GM18951 (cell line): ENCODE measurements around the gene ZNF766.
"Not testable (repeated sequence)": the region's sequence is repeated elsewhere in the genome, so short reads cannot be mapped to it uniquely, and the experiment has no call there.

Experiments used
- POLR2A ChIP-seq: IDR thresholded peaks from 4 replicates; pipeline ENCODE4 v1.6.1; 2011; ENCODE audit warnings: mild to moderate bottlenecking; ENCODE audit not compliant: insufficient read length, insufficient read depth; ENCODE audit errors: extremely low read depth
- in situ Hi-C: fragments of 300-500 bp; cut with MboI; formaldehyde crosslinking; loops from one replicate; pipeline ENCODE4 v1.12.0; 2022; ENCODE audit warnings: low sequenced_read_pairs, mixed read lengths, inconsistent platforms; ENCODE audit not compliant: unreplicated experiment

The ZNF766 gene

DNA sequence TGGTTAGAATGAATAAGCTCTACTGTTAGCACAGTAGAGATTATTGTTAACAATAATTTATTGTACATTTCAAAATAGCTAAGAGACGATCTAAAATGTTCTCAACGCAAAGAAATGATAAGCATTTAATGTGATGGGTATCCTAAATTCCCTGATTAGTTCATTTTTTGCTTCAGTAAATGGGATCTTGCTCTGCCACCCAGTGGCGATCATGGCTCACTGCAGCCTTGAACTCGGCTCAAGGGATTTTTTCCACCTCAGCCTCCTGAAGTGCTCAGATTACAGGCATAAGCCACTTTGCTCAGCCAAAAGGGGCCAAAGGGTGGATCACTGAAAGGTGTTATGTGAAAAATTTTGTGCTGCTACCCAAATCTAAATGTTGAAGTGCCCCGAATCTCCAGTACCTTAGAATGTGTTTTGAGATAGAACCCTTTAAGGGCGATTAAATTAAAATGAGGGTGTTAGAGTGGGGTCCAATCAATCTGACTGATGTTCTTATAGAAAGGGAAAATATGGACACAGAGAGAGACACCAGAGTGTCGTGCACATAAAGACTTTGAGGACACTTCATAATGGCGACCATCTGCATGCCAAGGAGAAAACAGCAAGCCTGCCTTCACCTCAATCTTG, 31.5 kb upstream of the ZNF766 start:
- in situ Hi-C loops: no loop called here
- no peak for TF ChIP-seq POLR2A

DNA sequence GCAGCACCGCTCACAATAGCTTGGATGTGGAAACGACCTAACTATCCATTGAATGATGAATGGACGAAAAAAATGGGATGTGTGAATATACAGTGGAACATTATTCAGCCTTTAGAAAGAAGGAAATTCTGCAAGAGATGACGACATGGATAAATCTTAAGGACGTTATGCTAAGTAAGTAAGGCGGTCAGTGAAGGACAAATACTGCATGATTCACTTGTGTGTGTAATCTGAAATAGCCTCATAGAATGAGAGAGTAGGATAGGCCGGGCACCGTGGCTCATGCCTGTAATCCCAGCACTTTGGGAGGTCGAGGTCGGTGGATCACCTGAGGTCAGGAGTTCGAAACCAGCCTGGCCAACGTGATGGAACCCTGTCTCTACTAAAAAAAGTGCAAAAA, 25.4 kb upstream of the ZNF766 start:
- no peak for TF ChIP-seq POLR2A

DNA sequence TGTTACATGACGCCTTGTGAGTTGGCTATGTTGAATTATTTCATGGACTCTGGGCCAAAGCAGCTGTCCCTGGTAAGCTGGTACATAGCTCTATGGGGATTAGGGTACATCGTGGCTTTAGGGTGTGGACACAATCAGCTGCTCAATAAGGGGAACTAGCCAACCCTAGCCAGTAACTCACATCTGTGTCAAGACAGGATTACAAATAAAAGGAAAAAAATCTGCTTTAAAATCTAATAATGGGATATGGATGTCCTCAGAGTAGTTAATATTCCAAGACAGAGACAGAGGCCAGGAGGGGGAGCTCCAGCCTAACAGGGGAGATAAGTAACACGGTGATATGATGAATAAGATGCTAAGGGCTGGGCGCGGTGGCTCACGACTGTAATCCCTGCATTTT, 21.1 kb upstream of the ZNF766 start:
- TF ChIP-seq POLR2A: no peak
- in situ Hi-C loops: no loop called here

More for the DNA sequence above, 25.4 kb upstream of the ZNF766 start:
- in situ Hi-C loops: no loop called here

DNA sequence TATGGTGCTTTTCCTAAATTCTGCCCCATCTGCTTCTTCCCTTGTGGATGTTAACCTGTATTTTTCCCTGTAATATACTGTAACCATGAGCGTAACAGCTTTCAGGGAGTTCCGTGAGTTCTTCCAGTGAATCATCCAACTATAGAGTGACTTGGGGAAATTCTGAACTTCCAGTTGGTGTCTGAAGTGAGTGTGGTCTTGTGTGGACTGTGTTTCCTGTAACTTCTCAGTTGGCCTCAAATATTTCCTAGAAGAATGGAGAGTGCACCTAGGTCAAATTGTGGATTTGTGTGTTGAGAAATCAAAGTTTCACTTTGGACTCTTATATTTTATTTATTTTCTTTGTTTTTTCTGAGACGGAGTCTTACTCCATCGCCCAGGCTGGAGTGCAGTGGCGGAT, 11.0 kb upstream of the ZNF766 start:
- in situ Hi-C loops: no loop called here
- no peak for TF ChIP-seq POLR2A

DNA sequence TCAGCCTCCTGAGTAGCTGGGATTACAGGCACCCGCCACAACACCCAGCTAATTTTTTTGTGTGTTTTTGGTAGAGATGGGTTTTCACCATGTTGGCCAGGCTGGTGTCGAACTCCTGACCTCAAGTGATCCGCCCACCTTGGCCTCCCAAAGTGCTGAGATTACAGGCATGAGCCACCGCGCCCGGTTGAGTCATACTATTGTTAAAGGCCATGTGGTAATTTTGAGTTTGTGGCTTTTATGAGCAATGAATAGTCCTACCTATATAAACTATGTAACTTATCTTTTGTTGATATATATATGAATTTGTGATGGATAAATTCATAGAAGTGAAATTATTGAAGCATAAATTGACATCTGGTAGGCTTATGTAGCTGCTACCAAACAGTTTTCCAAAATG, 3.8 kb upstream of the ZNF766 start:
- in situ Hi-C loops: not testable (repeated sequence)

DNA sequence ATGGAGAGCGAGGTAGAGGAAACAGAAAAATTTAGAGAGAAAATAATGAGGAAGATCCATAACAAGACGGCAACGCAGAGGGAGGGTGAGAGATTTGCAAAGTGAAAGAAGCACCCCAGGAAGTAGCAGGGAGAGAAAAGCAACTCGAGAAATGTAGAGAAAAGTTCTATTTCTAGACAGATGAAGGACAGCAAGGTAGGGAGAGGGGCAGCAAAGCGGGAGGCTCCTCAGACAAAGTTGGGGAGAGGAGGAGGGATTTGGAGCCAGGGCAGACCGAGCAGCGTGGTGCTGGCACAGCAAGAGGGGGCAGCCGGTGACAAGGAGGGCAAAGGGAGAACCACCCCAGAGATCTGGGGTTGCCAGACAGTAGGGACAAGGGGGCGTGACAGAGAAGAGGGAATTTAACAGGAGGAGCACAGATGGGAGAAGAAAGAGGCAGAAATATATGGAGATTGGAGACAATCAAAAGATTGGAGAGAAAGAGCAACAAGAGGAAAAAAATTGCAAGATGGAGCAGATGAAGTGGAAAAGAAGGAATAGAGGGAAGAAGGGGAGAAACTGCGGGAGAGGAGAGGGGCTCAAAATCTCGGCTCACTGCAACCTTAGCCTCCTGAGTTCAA, 989 bp downstream of the ZNF766 start:
- TF ChIP-seq POLR2A: no peak
- in situ Hi-C loops: no loop called here

DNA sequence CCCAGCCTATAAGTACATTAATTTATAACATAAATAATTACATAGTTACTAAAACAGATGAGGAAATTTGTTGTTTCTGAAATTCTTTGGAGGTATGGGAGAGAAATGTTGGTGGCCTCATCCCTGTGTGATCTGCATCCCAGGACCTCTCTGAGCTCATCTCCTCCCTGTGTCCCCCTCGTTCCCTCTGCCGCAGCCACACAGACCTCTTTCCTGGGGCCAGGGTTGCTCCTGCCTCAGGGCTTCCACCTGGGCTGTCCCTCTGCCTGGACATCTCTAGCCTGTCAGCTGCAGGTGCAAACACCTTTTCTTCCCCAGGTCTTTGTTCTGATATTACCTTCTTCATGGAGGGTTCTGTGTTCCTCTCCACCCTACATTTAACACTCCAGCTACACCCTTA, 3.9 kb downstream of the ZNF766 start:
- TF ChIP-seq POLR2A: no peak
- in situ Hi-C loops: no loop called here

DNA sequence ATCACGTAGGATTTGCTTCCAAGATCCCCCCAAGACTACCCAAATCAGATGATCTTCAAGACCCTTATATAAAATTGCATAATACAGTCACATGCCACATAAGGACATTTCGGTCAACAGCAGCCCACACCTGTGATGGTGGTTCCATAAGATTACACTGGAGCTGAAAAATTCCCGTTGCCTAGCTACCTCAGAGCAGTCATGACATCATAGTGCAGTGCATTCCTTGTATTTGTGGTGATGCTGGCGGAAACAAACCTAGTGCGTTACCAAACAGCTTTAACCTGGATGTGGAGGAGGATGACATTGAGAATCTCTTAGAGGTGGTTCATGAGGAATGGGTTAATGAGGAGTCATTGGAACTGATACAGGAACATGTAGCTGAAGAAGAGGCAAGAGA, 4.8 kb downstream of the ZNF766 start:
- no peak for TF ChIP-seq POLR2A
- in situ Hi-C loops: no loop called here

DNA sequence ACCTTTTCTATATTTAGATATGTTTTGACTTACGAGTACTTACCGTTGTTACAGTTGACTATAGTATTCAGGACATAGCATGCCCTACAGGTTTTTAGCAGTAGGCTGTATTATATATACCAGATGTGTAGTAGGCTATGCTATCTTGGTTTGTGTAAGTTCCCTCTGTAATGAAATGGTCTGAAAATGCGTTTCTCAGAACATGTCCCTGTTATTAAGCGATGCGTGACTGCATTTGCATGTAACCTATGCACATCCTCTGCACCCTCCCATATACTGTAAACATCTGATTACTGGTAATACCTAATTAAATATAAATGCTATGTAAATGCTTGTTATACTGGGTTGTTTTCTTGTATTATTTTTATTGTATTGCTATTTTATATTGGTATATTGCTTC, 6.6 kb downstream of the ZNF766 start:
- in situ Hi-C loops: no loop called here
- TF ChIP-seq POLR2A: no peak

DNA sequence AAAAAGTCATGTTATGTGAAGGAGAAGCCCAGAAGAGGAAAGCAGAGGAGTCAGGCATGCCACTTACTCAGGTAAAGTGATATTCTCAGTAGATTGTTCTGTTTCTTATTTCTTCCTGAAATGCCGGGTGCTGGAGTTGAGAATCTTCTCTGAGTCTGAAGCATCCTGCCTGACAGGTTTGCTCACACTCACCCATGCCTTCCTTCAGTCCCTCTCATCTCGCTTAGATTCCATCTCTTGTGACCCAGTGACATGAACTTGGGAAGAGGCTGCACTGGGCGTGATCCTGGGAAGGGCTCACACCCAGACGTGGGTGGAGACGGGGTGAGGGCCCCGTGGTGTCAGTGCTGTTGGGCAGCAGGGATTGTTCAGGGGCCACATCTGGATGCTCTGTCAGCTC, 8.1 kb downstream of the ZNF766 start:
- in situ Hi-C loops: no loop called here
- TF ChIP-seq POLR2A: no peak

DNA sequence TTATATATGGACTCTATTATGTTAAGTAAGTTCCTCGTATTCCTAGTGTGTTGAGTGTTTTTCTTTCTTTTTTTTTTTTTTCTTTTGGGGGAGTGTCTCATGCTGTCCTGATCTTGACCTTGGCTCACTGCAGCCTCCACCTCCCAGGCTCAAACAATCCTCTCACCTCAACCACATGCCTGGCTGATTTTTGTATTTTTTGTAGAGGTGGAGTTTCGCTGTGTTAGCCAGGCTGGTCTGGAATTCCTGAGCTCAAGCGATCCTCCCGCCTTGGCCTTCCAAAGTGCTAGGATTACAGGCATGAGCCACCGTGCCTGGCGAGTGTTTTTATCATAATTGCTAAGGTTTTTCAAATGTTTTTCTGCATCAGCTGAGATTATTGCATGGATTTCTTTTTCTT, 16.9 kb downstream of the ZNF766 start:
- in situ Hi-C loops: no loop called here
- TF ChIP-seq POLR2A: no peak

DNA sequence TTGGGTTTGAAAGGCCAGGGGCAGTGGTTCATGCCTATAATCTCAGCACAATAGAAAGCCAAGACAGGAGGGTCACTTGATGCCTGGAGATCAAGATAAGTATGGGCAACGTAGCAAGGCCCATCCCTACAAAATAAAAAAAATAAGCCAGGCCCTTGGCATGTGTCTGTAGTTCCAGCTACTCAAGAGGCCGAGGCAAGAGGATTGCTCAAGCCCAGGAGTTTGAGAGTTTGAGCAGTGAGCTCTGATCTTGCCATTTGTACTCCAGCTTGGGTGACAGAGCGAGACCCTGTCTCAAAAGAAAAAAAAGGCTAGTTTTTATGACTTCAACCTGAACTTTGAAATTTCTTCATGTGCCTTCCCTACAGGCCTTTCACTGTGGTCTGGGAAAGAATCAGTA, 22.4 kb downstream of the ZNF766 start:
- TF ChIP-seq POLR2A: no peak
- in situ Hi-C loops: no loop called here

DNA sequence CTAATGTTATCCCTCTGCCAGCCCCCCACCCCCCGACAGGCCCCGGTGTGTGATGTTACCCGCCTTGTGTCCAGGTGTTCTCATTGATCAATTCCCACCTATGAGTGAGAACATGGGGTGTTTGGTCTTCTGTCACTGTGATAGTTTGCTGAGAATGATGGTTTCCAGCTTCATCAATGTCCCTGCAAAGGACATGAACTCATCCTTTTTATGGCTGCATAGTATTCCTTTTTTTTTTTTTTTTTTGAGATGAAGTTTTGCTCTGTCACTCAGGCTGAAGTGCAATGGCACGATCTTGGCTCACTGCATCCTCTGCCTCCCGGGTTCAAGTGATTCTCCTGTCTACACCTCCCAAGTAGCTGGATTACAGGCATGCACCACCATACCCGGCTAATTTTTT, 23.6 kb downstream of the ZNF766 start:
- in situ Hi-C loops: not testable (repeated sequence)

DNA sequence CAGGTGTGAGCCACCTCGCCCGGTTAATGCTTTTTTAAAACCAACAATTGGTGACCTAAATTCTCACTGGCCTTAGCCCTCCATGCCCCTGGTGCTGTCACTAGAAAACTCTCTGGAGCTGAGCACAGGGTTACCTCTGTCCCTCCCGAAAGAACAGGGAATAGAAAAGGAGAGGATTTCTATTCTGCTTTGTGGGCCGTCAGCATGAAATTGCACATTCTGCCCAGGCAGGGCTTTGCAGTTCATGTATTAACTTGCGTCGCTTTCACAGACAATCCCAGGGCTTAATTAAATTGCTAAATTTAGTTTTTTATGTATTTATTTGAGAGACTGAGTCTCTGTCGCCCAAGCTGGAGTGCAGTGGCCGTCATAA, 27.0 kb downstream of the ZNF766 start:
- TF ChIP-seq POLR2A: no peak
- in situ Hi-C loops: no loop called here
